ENCODE data around the gene SNX5. TPM values are rescaled to one million over a fixed set of nuclear protein-coding genes. Genes with fewer than 3 reads are reported as not detected.
A peak's percentile ranks its signal among the peaks of the same experiment; 100 is the strongest.

SNX5 gene
- total RNA-seq, 1 donor from 2014 or later: 32.7 TPM

DNA sequence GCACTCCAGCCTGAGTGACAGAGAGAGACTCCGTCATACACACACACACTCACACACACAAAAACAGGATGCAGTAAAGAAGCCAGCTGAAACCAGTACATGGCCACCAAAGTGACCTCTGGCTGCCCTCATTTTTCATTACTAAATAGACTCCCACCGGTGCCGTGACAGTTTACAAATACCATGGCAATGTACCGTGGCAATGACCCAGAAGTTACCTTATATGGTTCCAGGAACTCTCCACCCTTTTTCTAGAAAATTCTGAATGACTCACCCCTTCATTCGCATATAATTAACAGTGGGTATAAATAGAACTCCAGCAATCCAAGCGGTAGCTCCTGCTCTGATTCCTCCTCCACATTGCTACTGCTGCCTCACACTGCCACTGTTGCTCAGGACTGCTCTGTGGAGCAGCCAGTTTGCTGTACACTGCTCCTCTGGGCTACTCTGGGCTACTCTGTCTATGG, 57.7 kb downstream of the SNX5 start:
- intact Hi-C loops (cut with DNase I): no loop called here

DNA sequence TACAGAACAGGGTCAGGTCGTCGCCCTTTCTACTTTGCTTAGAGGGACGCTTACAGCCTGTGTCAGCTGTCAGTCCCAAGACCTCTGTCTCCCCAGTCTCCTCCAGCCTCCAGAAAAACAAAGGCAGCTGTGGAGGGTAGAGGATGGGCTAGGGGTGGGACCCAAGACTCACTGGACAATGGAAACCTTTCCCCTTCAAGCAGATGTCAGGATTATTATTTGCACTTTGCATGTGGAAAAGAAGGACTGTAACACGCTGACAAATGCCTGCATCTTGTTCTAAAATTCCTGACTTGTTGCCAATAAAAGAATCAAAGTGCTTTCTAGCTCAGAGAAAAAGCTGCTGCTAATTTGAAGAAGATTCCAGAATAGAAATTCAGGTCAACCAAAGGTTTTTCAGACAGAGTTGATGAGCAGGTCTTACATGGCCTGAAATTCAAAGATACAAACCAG, 58.7 kb downstream of the SNX5 start:
- DNase-seq (ENCODE audit: low spot score in 2 of 2): peak in 1 of 2 donors; percentile 40
- H3K4me1 ChIP-seq: no peaks in the 10 kb centered on the region
- no peak overlapping the region for H3K4me3 ChIP-seq
- H3K9me3 ChIP-seq: no peaks in the 10 kb centered on the region
- intact Hi-C loops (cut with DNase I): no loop called here
- no peaks in the 10 kb centered on the region for H3K36me3 ChIP-seq
- H3K27ac ChIP-seq: no peak overlapping the region
- no peaks in the 10 kb centered on the region for H3K27me3 ChIP-seq
- no peak for TF ChIP-seq CTCF (IDR thresholded peaks at IDR 0.05)

More for the DNA sequence above, 57.7 kb downstream of the SNX5 start:
- Histone ChIP-seq H3K27me3 (no peaks in the 10 kb centered on the region), H3K36me3 (no peaks in the 10 kb centered on the region), H3K27ac (no peak overlapping the region), H3K4me3 (no peak overlapping the region), H3K9me3 (no peaks in the 10 kb centered on the region), H3K4me1 (no peaks in the 10 kb centered on the region)
- TF ChIP-seq CTCF (IDR thresholded peaks at IDR 0.05): no peak
- DNase-seq (ENCODE audit: low spot score in 2 of 2): peak in 1 of 2 donors; percentile 67

- H3K4me3 ChIP-seq: no peak overlapping the region
- DNase-seq (ENCODE audit: low spot score in 2 of 2): no peak
- no peak for TF ChIP-seq CTCF (IDR thresholded peaks at IDR 0.05)
- no peaks in the 10 kb centered on the region for H3K9me3 ChIP-seq
- no peaks in the 10 kb centered on the region for H3K36me3 ChIP-seq
- H3K4me1 ChIP-seq: no peaks in the 10 kb centered on the region
- intact Hi-C loops (cut with DNase I): no loop called here
- no peak overlapping the region for H3K27ac ChIP-seq
- no peaks in the 10 kb centered on the region for H3K27me3 ChIP-seq
Measured at GRCh38 chr20:17905544-17905943, 63.0 kb downstream of the SNX5 start.

DNA sequence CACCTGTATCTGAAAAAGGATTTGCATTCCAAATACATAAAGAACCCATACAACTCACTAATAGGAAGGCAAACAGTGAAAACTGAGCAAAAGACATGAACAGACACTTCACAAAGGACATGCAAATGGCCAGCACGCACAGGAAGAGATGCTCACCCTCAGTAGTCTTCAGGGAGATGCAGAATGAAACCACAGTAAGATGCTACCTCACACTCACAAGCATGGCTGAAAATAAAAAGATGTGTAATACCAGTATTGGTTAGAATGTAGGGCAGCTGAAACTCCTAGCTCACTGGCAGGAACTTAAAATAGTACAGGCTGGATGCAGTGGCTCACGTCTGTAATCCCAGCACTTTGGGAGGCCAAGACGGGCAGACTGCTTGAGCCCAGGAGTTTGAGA, 64.6 kb downstream of the SNX5 start:
- H3K27me3 ChIP-seq: no peaks in the 10 kb centered on the region
- intact Hi-C loops (cut with DNase I): no loop called here
- no peaks in the 10 kb centered on the region for H3K9me3 ChIP-seq
- H3K27ac ChIP-seq: no peak overlapping the region
- no peaks in the 10 kb centered on the region for H3K4me1 ChIP-seq
- no peaks in the 10 kb centered on the region for H3K36me3 ChIP-seq
- no peak for TF ChIP-seq CTCF (IDR thresholded peaks at IDR 0.05)
- no peak overlapping the region for H3K4me3 ChIP-seq
- peak in 1 of 2 donors; percentile 18 for DNase-seq (ENCODE audit: low spot score in 2 of 2)

DNA sequence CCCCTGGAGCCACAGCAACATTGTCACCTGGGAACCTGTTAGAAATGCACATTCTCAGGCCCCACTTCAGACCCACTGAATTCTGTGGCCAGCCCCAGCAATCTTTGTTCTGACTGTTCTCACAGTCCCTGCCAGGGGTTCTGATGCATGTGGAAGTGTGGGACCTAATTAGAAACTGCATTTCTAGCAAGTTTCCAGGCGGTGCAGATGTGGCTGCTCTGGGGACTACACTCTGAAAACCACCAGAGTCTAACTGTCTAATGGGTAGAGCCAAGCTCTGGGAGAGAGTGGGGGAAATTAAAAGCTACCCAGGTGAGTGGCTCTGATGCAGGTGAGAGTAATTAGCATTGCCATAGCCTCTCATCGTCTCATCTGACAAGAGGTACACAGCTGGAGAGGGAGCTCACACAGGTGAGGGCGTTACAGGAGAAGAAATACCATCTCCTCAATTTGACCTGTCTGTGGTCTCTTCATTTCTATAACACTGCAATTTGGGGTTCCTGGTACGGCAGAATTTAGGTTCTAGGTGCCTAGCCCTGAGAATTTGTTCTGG, 66.0 kb downstream of the SNX5 start:
- H3K36me3 ChIP-seq: no peaks in the 10 kb centered on the region
- H3K9me3 ChIP-seq: no peaks in the 10 kb centered on the region
- peak in 1 of 2 donors; percentile 40 for DNase-seq (ENCODE audit: low spot score in 2 of 2)
- no peak overlapping the region for H3K4me3 ChIP-seq
- H3K27me3 ChIP-seq: no peaks in the 10 kb centered on the region
- no peaks in the 10 kb centered on the region for H3K4me1 ChIP-seq
- no peak overlapping the region for H3K27ac ChIP-seq
- TF ChIP-seq CTCF (IDR thresholded peaks at IDR 0.05): no peak
- intact Hi-C loops (cut with DNase I): no loop called here

DNA sequence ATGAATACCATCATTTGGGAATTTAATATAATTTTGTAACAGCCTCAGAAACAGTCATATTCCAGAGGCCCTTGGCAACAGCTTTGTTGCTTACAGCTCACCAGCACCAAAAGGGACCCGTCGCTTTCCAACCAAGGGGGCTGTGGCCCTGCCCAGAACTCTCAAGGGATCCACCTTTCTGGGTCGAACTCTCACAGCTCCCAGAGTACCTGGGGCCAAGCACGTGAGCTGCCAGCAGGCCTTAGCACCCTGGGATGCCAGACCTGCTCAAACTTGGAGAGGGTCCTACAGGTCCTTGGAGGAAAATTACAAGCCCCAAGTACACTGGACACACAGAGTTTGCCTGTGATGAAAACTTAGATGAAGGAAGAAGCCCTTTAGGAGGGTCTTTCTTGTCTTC, 66.6 kb downstream of the SNX5 start:
- peak in 1 of 2 donors; percentile 52 for DNase-seq (ENCODE audit: low spot score in 2 of 2)

More for the DNA sequence above, 66.6 kb downstream of the SNX5 start:
- TF ChIP-seq CTCF (IDR thresholded peaks at IDR 0.05): no peak
- intact Hi-C loops (cut with DNase I): no loop called here
- H3K36me3 ChIP-seq: no peaks in the 10 kb centered on the region
- no peaks in the 10 kb centered on the region for H3K27me3 ChIP-seq
- no peak overlapping the region for H3K27ac ChIP-seq
- H3K4me3 ChIP-seq: no peak overlapping the region
- H3K9me3 ChIP-seq: no peaks in the 10 kb centered on the region
- H3K4me1 ChIP-seq: no peaks in the 10 kb centered on the region
